GM06990 (cell line): ENCODE data around the gene RFX7.

Experiments used
- DNase-seq: peaks from one replicate; pipeline ENCODE4 v3.0.0-alpha.2; 2011; ENCODE audit not compliant: insufficient read length; ENCODE audit errors: extremely low read depth
- H3K27me3 ChIP-seq: replicated peaks from 2 replicates; pipeline ENCODE4 v1.6.0; 2011; ENCODE audit warnings: low read length; ENCODE audit not compliant: control insufficient read depth, insufficient read depth
- H3K36me3 ChIP-seq: 2 replicates; pipeline ENCODE4 v1.5.1; 2011; ENCODE audit warnings: low read length; ENCODE audit not compliant: control insufficient read depth, insufficient read depth
- H3K4me3 ChIP-seq: replicated peaks from 2 replicates; pipeline ENCODE4 v1.5.1; 2011; ENCODE audit warnings: low read depth, mild to moderate bottlenecking, control low read depth, low read length
- TF ChIP-seq, protein P1 (sequence below): IDR thresholded peaks from 2 replicates; pipeline ENCODE4 v1.5.1; 2011; ENCODE audit warnings: low read length, control low read depth, mild to moderate bottlenecking, inconsistent platforms; ENCODE audit not compliant: insufficient read depth, poor library complexity, severe bottlenecking

Gene RFX7

DNA sequence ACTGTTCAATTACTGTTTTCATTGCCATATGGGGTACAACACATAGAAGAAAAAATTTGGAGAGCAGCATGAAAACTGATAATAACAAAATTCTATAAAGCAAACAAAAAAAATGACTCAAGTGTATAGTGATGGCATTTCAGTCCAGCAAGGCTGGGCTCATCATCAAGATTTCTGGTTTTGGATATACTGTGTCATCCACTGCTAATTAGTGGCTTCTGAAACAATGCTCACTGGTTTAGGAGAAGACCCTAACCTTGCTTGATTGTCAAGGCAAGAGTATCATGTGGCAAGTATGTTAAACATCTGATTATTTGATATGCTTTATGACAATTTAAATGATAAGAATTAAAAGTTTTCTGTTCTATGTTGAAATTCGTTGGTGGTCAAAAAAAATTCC is 96.9 kb downstream of the RFX7 start:
- H3K27me3 ChIP-seq: no peaks in the 10 kb centered on the region
- DNase-seq: no peak
- H3K4me3 ChIP-seq: no peak overlapping the region
- TF ChIP-seq, protein P1, sequence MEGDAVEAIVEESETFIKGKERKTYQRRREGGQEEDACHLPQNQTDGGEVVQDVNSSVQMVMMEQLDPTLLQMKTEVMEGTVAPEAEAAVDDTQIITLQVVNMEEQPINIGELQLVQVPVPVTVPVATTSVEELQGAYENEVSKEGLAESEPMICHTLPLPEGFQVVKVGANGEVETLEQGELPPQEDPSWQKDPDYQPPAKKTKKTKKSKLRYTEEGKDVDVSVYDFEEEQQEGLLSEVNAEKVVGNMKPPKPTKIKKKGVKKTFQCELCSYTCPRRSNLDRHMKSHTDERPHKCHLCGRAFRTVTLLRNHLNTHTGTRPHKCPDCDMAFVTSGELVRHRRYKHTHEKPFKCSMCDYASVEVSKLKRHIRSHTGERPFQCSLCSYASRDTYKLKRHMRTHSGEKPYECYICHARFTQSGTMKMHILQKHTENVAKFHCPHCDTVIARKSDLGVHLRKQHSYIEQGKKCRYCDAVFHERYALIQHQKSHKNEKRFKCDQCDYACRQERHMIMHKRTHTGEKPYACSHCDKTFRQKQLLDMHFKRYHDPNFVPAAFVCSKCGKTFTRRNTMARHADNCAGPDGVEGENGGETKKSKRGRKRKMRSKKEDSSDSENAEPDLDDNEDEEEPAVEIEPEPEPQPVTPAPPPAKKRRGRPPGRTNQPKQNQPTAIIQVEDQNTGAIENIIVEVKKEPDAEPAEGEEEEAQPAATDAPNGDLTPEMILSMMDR: no peak
- H3K36me3 ChIP-seq: peaks cover 6% of the 10 kb centered on the region

DNA sequence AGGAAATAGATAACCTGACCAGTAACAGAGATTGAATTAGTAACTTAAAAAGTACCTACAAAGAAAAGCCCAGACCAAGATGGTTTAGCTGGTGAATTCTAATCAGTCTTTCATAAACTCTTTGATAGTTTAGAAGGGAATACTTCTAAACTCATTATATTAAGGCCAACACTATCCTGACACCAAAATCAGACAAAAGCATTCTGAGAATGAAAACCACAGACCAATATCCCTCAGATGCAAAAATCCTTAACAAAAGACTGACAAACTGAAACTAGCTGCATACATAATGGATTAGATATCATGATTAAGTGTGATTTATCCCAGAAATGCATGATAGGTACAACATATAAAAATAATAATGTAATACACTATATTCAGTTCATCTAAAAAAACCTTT is 115.6 kb downstream of the RFX7 start:
- no peak overlapping the region for H3K4me3 ChIP-seq
- peaks cover 1% of the 10 kb centered on the region for H3K36me3 ChIP-seq
- TF ChIP-seq, protein P1: no peak
- no peak for DNase-seq
- H3K27me3 ChIP-seq: no peaks in the 10 kb centered on the region

DNA sequence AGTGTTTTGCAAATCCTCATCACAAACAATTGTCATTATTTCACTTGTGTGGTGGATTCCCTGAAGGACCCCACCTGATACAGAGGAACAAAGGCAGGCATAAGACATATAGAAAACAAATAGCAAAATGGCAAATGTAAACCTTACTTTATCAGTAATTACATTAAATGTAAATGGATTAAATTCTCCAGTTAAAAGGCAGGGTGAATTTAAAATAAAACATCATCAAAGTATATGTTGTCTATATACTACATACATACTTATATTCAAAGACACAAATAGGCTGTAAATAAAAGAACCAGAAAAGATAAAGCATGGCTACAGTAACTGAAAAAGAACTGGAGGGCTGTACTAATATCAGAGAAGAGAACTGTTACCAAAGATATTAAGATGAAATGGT is 117.3 kb downstream of the RFX7 start:
- peaks cover 1% of the 10 kb centered on the region for H3K36me3 ChIP-seq
- DNase-seq: no peak
- H3K4me3 ChIP-seq: no peak overlapping the region
- H3K27me3 ChIP-seq: no peaks in the 10 kb centered on the region
- TF ChIP-seq, protein P1: no peak

- Histone ChIP-seq H3K4me3 (no peak overlapping the region), H3K27me3 (no peaks in the 10 kb centered on the region), H3K36me3 (peaks cover 1% of the 10 kb centered on the region)
- TF ChIP-seq, protein P1: no peak
- DNase-seq: no peak
Measured at GRCh38 chr15:56124391-56124790, 119.3 kb downstream of the RFX7 start.

- TF ChIP-seq, protein P1: no peak
- Histone ChIP-seq H3K4me3 (no peak overlapping the region), H3K27me3 (no peaks in the 10 kb centered on the region), H3K36me3 (no peaks in the 10 kb centered on the region; the same call in 1 of the 2 replicates)
- no peak for DNase-seq
Measured at GRCh38 chr15:56105855-56106254, 137.8 kb downstream of the RFX7 start.

- no peak for DNase-seq
- H3K36me3 ChIP-seq: peaks cover 3% of the 10 kb centered on the region
Measured at GRCh38 chr15:56102441-56102840, 141.2 kb downstream of the RFX7 start.

More at GRCh38 chr15:56102441-56102840, 141.2 kb downstream of the RFX7 start:
- TF ChIP-seq, protein P1: no peak
- Histone ChIP-seq H3K27me3 (no peaks in the 10 kb centered on the region), H3K4me3 (no peak overlapping the region)
